ENCODE measurements around the gene CCDC124.

DNA sequence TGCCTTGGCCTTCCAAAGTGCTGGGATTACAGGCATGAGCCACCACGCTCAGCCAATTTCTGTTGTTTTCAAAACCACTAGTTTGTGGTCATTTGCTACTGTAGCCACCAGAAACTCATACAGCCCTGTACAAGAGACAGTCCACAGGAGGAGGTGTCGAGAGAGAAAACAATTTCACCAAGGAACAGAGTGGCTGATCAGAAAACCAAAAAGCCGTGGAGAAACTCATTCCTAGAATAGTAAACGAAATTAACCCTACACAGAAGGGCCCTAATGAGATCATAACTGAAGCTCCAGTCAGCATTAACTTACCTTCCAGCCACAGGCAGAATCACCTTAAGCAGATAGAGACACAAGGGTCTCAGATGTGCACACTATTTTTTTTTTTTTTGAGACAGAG is 3.8 kb upstream of the CCDC124 start:
- TF ChIP-seq, protein P1, sequence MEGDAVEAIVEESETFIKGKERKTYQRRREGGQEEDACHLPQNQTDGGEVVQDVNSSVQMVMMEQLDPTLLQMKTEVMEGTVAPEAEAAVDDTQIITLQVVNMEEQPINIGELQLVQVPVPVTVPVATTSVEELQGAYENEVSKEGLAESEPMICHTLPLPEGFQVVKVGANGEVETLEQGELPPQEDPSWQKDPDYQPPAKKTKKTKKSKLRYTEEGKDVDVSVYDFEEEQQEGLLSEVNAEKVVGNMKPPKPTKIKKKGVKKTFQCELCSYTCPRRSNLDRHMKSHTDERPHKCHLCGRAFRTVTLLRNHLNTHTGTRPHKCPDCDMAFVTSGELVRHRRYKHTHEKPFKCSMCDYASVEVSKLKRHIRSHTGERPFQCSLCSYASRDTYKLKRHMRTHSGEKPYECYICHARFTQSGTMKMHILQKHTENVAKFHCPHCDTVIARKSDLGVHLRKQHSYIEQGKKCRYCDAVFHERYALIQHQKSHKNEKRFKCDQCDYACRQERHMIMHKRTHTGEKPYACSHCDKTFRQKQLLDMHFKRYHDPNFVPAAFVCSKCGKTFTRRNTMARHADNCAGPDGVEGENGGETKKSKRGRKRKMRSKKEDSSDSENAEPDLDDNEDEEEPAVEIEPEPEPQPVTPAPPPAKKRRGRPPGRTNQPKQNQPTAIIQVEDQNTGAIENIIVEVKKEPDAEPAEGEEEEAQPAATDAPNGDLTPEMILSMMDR (conservative IDR thresholded peaks at IDR 0.05 in 1 of 2, IDR thresholded peaks at IDR 0.05 in 1 of 2; ENCODE audit: low read depth in 1 of 2, low read length in 2 of 2), result no peak
- no peak for TF ChIP-seq EZH2 (IDR thresholded peaks at IDR 0.05; ENCODE audit: low read length, missing control alignments)

All from fibroblast of lung (primary cell).